Ishikawa (cell line): ENCODE measurements around the gene RXFP4.

Source experiments
- CEBPB ChIP-seq: IDR thresholded peaks from 2 replicates; pipeline ENCODE4 v1.6.1; 2012
- CREB1 ChIP-seq: IDR thresholded peaks from 2 replicates; pipeline ENCODE4 v1.6.1; 2012; ENCODE audit warnings: low read depth
- EGR1 ChIP-seq: IDR thresholded peaks from 2 replicates; pipeline ENCODE4 v1.6.1; 2012
- EP300 ChIP-seq: IDR thresholded peaks from 2 replicates; pipeline ENCODE4 v1.6.1; 2012; ENCODE audit warnings: borderline replicate concordance
- FOXM1 ChIP-seq: IDR thresholded peaks from 2 replicates; pipeline ENCODE4 v1.6.1; 2012; ENCODE audit warnings: low read depth, borderline replicate concordance
- NFIC ChIP-seq: IDR thresholded peaks from 2 replicates; pipeline ENCODE4 v1.6.1; 2012
- RAD21 ChIP-seq: IDR thresholded peaks from 2 replicates; pipeline ENCODE4 v1.6.1; 2012; ENCODE audit warnings: low read depth
- REST ChIP-seq: IDR thresholded peaks from 2 replicates; pipeline ENCODE4 v1.6.1; 2012; ENCODE audit warnings: low read depth, mild to moderate bottlenecking
- TAF1 ChIP-seq: IDR thresholded peaks from 2 replicates; pipeline ENCODE4 v1.6.1; 2012; ENCODE audit warnings: low read depth, mild to moderate bottlenecking
- TCF12 ChIP-seq: IDR thresholded peaks from 2 replicates; pipeline ENCODE4 v1.6.1; 2012; ENCODE audit warnings: low read depth
- TEAD4 ChIP-seq: IDR thresholded peaks from 2 replicates; pipeline ENCODE4 v1.6.1; 2012
- USF1 ChIP-seq: IDR thresholded peaks from 2 replicates; pipeline ENCODE4 v1.6.1; 2012
- YY1 ChIP-seq: IDR thresholded peaks from 2 replicates; pipeline ENCODE4 v1.6.1; 2012; ENCODE audit warnings: low read depth
- ZBTB7A ChIP-seq: IDR thresholded peaks from 2 replicates; pipeline ENCODE4 v1.6.1; 2012; ENCODE audit warnings: low read depth
- TF ChIP-seq, protein P1 (sequence below): IDR thresholded peaks from 2 replicates; pipeline ENCODE4 v1.6.1; 2012

Gene RXFP4

DNA sequence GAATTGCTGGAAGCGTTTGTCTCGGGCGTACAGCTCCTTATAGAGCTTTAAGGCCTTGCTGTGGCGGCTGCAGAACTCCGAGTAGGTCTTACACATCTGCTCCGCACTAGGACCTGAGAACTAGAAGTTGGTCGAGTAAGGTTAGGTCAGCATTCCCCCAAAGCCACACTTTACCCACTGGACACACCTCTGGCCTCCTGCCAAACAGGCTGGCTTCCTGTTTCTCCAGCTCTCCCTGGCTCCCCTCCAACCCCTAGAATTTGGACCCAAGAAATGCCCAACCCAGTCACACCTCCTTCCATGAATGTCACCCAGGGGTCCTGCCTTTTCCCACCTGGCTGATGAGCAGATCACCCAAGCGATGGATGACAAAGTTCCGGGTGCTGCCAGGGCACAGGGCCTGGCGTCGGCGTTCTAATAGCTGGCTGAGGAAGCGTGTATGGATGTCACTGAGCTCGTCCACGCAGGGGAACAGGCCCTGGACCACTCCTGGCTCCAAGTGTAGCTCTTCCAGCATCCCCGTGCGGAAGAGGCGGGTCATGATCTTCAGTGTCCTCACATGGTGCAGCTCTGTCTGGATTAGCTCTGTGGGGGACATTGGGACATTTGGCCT is 21.3 kb downstream of the RXFP4 start:
- peak; percentile 93 for TF ChIP-seq NFIC
- TF ChIP-seq EP300, result peak; percentile 12; the same call in 1 of the 2 replicates
- TF ChIP-seq USF1, result no peak
- TF ChIP-seq TEAD4, result peak; percentile 45; the same call in 1 of the 2 replicates
- no peak for TF ChIP-seq REST
- no peak for TF ChIP-seq ZBTB7A
- peak; percentile 53; the same call in 1 of the 2 replicates for TF ChIP-seq TCF12

- TF ChIP-seq TAF1, result no peak
- TF ChIP-seq NFIC, result no peak
- no peak for TF ChIP-seq EGR1
- TF ChIP-seq FOXM1, result no peak
- no peak for TF ChIP-seq TCF12
- no peak for TF ChIP-seq YY1
Measured at GRCh38 chr1:155964193-155964592, 22.8 kb downstream of the RXFP4 start.

DNA sequence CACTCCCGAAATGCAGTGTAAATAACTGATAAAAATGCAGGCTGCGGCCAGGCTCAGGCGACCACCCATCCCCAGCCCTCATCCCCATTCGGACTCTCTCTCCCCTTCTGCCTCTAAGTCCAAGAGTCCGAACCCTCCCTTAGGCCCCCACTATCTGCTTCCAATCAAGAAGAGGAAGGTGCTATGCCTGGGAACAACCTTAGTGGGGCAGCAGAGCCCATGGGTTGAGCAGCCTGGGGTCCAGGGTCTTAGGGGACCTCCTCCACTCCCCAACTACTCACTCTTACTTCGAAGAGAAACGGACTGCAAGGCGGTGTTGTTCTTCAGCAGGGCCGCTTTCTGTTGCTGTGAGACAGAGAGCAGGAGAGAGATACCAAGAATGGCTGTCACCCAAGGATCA is 24.7 kb downstream of the RXFP4 start:
- no peak for TF ChIP-seq NFIC
- TF ChIP-seq RAD21, result 0 out of 2 replicates have a peak, but pooled peaks have one; percentile 13

DNA sequence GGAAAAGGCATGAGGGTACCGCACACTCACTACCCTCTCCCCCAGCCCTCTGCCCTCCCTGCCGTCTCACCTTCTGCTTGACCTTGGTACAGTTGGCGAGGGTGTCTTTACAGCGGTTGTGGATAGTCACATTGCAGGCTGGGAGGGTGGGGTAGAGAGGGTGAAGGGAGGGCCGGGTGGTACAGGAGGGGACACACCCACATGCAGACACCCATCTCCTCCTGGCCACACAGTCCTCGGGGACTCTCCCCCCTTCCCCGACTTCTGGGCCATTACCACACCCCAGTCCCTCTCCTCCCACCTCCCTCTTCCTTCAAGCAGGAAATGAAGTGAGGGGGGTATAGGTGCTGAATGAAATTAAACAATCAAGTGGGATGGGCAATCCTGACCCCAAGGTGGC is 25.3 kb downstream of the RXFP4 start:
- TF ChIP-seq, protein P1, sequence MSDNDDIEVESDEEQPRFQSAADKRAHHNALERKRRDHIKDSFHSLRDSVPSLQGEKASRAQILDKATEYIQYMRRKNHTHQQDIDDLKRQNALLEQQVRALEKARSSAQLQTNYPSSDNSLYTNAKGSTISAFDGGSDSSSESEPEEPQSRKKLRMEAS, result no peak
- no peak for TF ChIP-seq TCF12
- no peak for TF ChIP-seq EP300
- no peak for TF ChIP-seq TEAD4
- TF ChIP-seq NFIC, result no peak
- TF ChIP-seq RAD21, result no peak

DNA sequence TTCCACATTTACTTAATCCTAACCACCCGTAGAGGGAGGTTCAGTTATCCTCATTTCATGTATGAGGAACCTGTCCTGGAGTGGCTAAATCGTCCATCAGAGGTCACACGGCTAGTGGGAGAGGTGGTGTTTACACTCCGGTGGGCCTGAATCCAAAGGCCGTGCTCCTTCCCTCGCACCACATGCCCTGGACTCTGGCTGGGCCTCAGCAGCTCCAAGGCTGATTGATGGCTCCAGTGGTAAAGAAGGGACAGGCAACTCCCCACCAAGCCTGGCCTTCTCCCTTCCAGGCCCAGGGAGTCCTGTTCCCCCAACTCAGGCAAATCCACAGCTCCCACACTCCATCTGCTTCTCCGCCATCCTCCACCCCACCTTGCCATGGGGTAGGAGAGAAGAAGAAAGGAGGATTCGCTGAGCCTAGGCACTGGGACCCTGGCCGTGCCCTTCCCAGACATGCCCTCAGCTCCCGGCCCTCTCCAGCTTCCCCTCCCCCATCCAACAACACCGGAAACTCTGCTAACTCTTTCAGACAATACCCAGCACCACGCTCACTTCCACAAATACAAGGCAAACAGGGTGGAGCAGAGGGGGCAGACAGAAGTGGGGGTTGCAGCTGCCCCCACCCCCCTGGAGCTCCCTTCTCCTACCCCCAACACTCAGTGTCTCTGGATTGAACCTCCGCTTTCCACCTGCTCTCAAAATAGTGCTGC is 26.1 kb downstream of the RXFP4 start:
- TF ChIP-seq, protein P1, result no peak
- TF ChIP-seq EGR1 (no peak), NFIC (no peak), TEAD4 (no peak), FOXM1 (no peak)

DNA sequence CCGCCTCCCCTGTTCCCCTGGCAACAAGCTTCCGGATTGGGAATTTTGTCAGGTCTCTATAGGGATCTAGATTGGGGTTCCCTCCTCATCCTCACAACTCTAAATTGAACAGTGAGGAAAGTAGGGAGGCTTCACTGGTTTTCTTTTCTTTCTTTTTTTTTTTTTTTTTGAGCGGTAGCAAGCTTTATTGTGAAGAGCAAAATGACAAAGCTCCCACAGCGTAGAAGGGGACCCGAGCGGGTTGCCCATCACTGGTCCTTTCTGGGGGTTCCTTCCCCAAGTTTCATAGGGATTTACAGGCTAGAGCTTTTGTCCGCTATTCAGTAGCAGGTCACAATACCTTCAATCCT is 26.6 kb downstream of the RXFP4 start:
- TF ChIP-seq ZBTB7A, result no peak
- TF ChIP-seq NFIC, result no peak
- TF ChIP-seq CREB1, result no peak
- no peak for TF ChIP-seq RAD21
- TF ChIP-seq CEBPB, result no peak
- no peak for TF ChIP-seq USF1
- no peak for TF ChIP-seq EGR1
- no peak for TF ChIP-seq TEAD4
- no peak for TF ChIP-seq EP300
- TF ChIP-seq TCF12, result no peak
- TF ChIP-seq YY1, result no peak

DNA sequence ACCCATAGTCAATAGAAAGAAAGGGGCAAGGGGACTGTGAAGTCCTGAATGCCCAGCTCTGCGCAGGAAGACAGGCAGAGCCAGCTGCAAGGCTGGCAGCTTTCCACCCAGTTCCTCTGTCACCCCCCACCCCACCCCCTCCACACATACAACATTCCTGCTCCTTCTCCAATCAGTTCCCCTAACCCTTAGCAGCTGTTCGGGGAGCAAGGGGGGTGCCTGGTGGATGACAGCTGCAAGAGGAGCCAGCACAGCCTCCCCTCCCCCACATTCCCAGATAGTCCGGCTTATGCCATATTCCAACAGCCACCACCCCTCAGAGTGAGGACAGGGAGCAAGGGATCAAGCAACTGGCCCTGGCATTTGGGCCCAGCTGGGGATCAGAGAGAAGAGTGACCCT is 27.2 kb downstream of the RXFP4 start:
- TF ChIP-seq EP300 (no peak), YY1 (no peak), REST (no peak), FOXM1 (no peak), ZBTB7A (no peak), CREB1 (no peak), TCF12 (no peak), CEBPB (no peak), RAD21 (no peak), TEAD4 (no peak), USF1 (no peak), NFIC (no peak)
- TF ChIP-seq, protein P1, result no peak
